Measurements from ENCODE around the gene ANKRD10.

Gene ANKRD10

GRCh38 chr13:110893571-110893970 is 21.3 kb downstream of the ANKRD10 start:
- H3K27ac ChIP-seq (replicated peaks), result no peak overlapping the region
- TF ChIP-seq, protein P1, sequence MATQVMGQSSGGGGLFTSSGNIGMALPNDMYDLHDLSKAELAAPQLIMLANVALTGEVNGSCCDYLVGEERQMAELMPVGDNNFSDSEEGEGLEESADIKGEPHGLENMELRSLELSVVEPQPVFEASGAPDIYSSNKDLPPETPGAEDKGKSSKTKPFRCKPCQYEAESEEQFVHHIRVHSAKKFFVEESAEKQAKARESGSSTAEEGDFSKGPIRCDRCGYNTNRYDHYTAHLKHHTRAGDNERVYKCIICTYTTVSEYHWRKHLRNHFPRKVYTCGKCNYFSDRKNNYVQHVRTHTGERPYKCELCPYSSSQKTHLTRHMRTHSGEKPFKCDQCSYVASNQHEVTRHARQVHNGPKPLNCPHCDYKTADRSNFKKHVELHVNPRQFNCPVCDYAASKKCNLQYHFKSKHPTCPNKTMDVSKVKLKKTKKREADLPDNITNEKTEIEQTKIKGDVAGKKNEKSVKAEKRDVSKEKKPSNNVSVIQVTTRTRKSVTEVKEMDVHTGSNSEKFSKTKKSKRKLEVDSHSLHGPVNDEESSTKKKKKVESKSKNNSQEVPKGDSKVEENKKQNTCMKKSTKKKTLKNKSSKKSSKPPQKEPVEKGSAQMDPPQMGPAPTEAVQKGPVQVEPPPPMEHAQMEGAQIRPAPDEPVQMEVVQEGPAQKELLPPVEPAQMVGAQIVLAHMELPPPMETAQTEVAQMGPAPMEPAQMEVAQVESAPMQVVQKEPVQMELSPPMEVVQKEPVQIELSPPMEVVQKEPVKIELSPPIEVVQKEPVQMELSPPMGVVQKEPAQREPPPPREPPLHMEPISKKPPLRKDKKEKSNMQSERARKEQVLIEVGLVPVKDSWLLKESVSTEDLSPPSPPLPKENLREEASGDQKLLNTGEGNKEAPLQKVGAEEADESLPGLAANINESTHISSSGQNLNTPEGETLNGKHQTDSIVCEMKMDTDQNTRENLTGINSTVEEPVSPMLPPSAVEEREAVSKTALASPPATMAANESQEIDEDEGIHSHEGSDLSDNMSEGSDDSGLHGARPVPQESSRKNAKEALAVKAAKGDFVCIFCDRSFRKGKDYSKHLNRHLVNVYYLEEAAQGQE (IDR thresholded peaks at IDR 0.05; ENCODE audit: insufficient replicate concordance, low read depth), result no peak
- no peak overlapping the region for H3K4me3 ChIP-seq (replicated peaks; ENCODE audit: insufficient read depth, low read length)
- no peaks in the 10 kb centered on the region for H3K27me3 ChIP-seq (ENCODE audit: insufficient read depth, poor library complexity, severe bottlenecking)
- DNase-seq (ENCODE audit: low read depth in 1 of 2, low spot score in 1 of 2), result no peak

- no peak for DNase-seq (ENCODE audit: low read depth in 1 of 2, low spot score in 1 of 2)
- H3K4me3 ChIP-seq (replicated peaks; ENCODE audit: insufficient read depth, low read length), result no peak overlapping the region
- no peaks in the 10 kb centered on the region for H3K27me3 ChIP-seq (ENCODE audit: insufficient read depth, poor library complexity, severe bottlenecking)
- TF ChIP-seq, protein P1 (IDR thresholded peaks at IDR 0.05; ENCODE audit: insufficient replicate concordance, low read depth), result no peak
- TF ChIP-seq CTCF (IDR thresholded peaks at IDR 0.05; ENCODE audit: insufficient read depth, low read length) (no peak), SPI1 (IDR thresholded peaks at IDR 0.05; ENCODE audit: borderline replicate concordance, low read depth) (no peak), GABPA (IDR thresholded peaks at IDR 0.05; ENCODE audit: low read depth) (no peak), POLR2AphosphoS5 (IDR thresholded peaks at IDR 0.05; ENCODE audit: low read depth) (no peak)
- no peak overlapping the region for H3K27ac ChIP-seq (replicated peaks)
Observed at GRCh38 chr13:110890279-110891165, 24.3 kb downstream of the ANKRD10 start.

- TF ChIP-seq CTCF (IDR thresholded peaks at IDR 0.05; ENCODE audit: insufficient read depth, low read length) (no peak), GABPA (IDR thresholded peaks at IDR 0.05; ENCODE audit: low read depth) (no peak), SPI1 (IDR thresholded peaks at IDR 0.05; ENCODE audit: borderline replicate concordance, low read depth) (no peak), POLR2AphosphoS5 (IDR thresholded peaks at IDR 0.05; ENCODE audit: low read depth) (no peak)
- TF ChIP-seq, protein P1 (IDR thresholded peaks at IDR 0.05; ENCODE audit: insufficient replicate concordance, low read depth), result no peak
- H3K4me3 ChIP-seq (replicated peaks; ENCODE audit: insufficient read depth, low read length), result no peak overlapping the region
- no peak for DNase-seq (ENCODE audit: low read depth in 1 of 2, low spot score in 1 of 2)
- H3K27me3 ChIP-seq (ENCODE audit: insufficient read depth, poor library complexity, severe bottlenecking), result no peaks in the 10 kb centered on the region
- H3K27ac ChIP-seq (replicated peaks), result no peak overlapping the region
Observed at GRCh38 chr13:110888390-110888789, 26.5 kb downstream of the ANKRD10 start.

All from HL-60 (cell line).